ENCODE measurements around the gene CHCHD5. TPM values are rescaled to one million over a fixed set of nuclear protein-coding genes. Genes with fewer than 3 reads are reported as not detected.

Gene CHCHD5
- total and polyA plus RNA-seq, 10 of the 15 experiments (the other 5 are each of a cell fraction or from before 2014, with no cell fraction given) = 16.4 to 118 (median 45.2) TPM

GRCh38 chr2:112542123-112542983, 42.1 kb upstream of the CHCHD5 start, which contains the start of gene POLR1B (continued):
- TF ChIP-seq TAF1 (IDR thresholded peaks at IDR 0.05; ENCODE audit: borderline replicate concordance, low read depth, low read length) (peak; percentile 66; the same call in 1 of the 2 replicates), HDAC2 (IDR thresholded peaks at IDR 0.05) (no peak), RELB (IDR thresholded peaks at IDR 0.05; ENCODE audit: low read depth) (peak; percentile 54), NR2C2 (IDR thresholded peaks at IDR 0.05; ENCODE audit: borderline replicate concordance, control insufficient read depth, insufficient read length, low read depth) (no peak), USF2 (IDR thresholded peaks at IDR 0.05; ENCODE audit: borderline replicate concordance, low read depth, low read length) (peak; percentile 72), JUND (IDR thresholded peaks at IDR 0.05; ENCODE audit: low read depth, low read length) (no peak), SIX5 (IDR thresholded peaks at IDR 0.05; ENCODE audit: low read depth, low read length, severe bottlenecking) (peak; percentile 92), ATF2 (IDR thresholded peaks at IDR 0.05; ENCODE audit: low read length) (no peak), CHD1 (IDR thresholded peaks at IDR 0.05; ENCODE audit: low read depth, low read length) (no peak), TCF12 (IDR thresholded peaks at IDR 0.05; ENCODE audit: low read depth, low read length) (peak; percentile 52; the same call in 1 of the 2 replicates), E2F4 (IDR thresholded peaks at IDR 0.05; ENCODE audit: low read depth, low read length) (no peak), RB1 (IDR thresholded peaks at IDR 0.05; ENCODE audit: borderline replicate concordance) (0 out of 2 replicates have a peak, but pooled peaks have one; percentile 8), RFX5 (IDR thresholded peaks at IDR 0.05; ENCODE audit: low read depth, low read length) (no peak), MLLT1 (IDR thresholded peaks at IDR 0.05) (peak; percentile 60; the same call in 1 of the 2 replicates), KAT2A (conservative IDR thresholded peaks at IDR 0.05; ENCODE audit: control insufficient read depth, low read depth, low read length) (no peak), PAX5 (IDR thresholded peaks at IDR 0.05; ENCODE audit: borderline replicate concordance, low read depth, low read length) (peak; percentile 36; the same call in 1 of the 2 replicates), NKRF (conservative IDR thresholded peaks at IDR 0.05) (peak; percentile 97), CBX3 (IDR thresholded peaks at IDR 0.05; ENCODE audit: borderline replicate concordance, low read depth) (no peak), SREBF2 (IDR thresholded peaks at IDR 0.05; ENCODE audit: low read length) (peak; percentile 39; the same call in 1 of the 2 replicates), SMAD5 (IDR thresholded peaks at IDR 0.05; ENCODE audit: low read depth) (0 out of 2 replicates have a peak, but pooled peaks have one; percentile 20), ZNF217 (IDR thresholded peaks at IDR 0.05) (no peak)
